GM12872 (cell line): ENCODE results near the gene B3GNT9.

Experiments used
- CTCF ChIP-seq: IDR thresholded peaks from 3 replicates; pipeline ENCODE4 v1.5.1; 2011; ENCODE audit warnings: low read depth, mild to moderate bottlenecking, low read length, moderate library complexity; ENCODE audit not compliant: insufficient read depth

B3GNT9 gene

DNA sequence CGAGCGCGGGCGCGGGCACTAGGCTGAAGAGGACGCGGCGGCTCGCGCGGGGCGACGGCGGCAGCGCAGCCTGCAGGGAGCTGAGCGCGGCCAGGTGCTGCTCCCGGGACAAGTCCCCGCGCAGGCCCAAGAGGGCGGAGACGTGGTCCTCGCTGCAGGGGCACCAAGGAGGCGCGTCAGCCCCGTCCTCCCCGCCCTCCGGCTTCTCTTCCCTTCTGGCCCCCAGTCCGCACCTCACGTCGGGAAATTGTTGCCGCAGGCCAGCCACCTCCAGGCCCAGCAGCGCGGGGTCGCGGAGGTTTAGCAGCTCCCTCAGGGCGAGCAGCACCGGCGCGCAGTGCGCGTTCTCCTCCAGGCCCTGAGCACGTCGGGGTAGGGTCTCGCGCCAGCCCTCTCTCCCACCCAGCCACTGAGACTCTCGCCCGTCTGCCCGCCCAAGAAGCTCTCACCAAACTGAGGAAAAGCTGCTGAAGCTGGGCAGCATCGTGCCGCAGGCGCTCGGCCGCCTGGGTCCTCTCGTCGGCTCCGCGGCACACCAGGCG lies 33.7 kb upstream of the B3GNT9 start:
- TF ChIP-seq CTCF, result no peak

DNA sequence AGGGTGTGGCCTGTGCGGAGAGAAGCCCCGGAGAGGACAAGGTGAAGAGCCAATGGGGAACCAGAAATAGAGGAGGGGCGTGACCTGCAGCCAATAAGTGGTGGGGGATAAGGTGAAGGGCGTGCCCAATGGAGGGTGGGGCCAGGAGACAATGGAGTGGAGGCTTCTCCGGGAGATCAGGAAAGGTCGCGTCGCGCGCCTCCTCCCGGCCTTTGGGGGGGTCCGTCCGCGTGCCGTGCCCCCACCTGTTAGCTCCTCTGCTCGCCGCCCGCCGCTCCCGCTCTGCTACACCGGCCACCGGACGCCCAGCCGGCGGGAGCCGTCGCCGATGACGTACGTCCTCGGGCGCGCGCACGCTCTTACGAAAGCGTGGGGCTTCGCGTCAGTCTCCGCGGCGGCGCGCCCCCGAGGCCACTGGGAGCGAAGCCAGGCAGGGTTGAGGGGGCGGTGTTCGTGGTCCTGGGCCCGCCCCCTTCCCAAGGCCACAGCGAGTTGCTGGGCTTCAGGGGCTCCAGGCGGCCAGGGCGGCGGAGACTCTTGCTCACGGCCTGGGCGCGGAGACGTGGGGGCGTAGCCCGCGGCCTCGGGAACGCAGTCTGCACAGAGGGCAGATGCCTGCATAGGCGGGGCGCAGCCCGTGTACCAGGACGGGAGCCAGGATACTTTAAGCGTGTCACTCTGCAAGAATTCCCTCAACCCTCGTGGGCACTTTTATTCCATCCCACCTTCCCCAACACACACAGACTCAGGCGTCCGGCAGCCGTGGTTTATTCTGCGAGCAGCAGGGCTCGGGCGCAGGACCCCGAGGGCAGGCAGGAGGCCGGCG lies 33.0 kb upstream of the B3GNT9 start, which contains the start of gene MATCAP1:
Gene MATCAP1, minus strand, starts transcription at position 337 of the 826 bp plus-strand sequence. CDS start 3,353 bp downstream, outside the sequence.
- no peak for TF ChIP-seq CTCF

DNA sequence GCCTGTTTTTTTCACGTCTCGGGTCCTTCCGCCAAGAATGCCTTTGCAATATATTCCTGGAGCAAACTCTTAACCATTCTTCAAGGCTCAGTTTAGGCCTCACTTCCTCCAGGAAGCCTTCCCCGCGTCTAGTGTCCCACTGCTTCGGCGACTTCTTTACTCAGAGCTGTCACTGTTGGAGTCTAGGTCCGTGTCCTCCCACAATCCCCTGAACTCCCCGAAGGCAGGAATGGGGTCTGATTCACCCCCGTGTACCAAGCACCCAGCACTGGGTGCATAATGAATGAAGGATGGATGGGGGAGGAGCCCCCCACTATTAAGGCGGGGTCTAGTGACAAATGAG lies 32.5 kb upstream of the B3GNT9 start:
- TF ChIP-seq CTCF, result no peak

GRCh38 chr16:67182288-67182687 lies 31.5 kb upstream of the B3GNT9 start:
- no peak for TF ChIP-seq CTCF

- TF ChIP-seq CTCF, result no peak
Measured at GRCh38 chr16:67181346-67181745, 30.5 kb upstream of the B3GNT9 start.

- no peak for TF ChIP-seq CTCF
Measured at GRCh38 chr16:67180166-67180565, 29.4 kb upstream of the B3GNT9 start.

DNA sequence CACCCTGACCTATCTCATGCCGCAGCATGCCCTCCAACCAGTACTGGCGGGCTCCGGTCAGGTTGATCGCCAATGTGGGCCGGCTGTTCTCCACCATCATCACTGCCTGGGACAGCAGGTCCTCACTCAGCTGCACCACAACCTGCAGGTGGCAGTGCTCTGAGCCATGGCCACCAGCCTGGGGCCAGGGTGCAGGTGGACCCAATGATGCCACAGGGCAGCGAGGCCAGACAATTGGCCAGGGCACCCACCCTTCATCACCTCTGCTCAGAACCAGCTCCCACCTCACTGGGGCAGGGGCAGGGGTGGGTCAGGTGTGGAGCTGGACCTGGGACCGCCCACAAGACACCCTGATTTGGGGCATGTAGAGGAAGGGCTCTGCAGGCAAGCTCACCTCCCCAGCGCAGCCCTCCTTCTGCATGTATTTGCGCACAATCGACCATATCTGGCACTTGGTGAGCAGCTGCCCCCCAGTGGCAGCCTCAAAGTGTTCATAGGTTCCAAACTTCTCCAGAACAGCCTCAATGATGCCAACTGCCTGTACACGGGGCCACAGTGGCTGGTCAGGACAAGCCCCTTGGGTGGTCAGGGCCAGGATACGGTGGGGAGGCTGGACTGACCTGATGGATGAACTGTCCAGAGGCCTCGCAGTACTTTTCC lies 28.8 kb upstream of the B3GNT9 start:
- TF ChIP-seq CTCF, result peak; percentile 42
